DND-41 (cell line): ENCODE results near the gene PBX3.

Source experiments
- EZH2 ChIP-seq: IDR thresholded peaks from 3 replicates; pipeline ENCODE4 v1.6.1; 2012; ENCODE audit warnings: borderline replicate concordance, low read depth, mild to moderate bottlenecking, moderate library complexity, low read length, inconsistent platforms; ENCODE audit not compliant: severe bottlenecking
- TF ChIP-seq, protein P1 (sequence below): IDR thresholded peaks from 2 replicates; pipeline ENCODE4 v1.5.1; 2012; ENCODE audit warnings: borderline replicate concordance, low read length, moderate library complexity, mild to moderate bottlenecking; ENCODE audit not compliant: poor library complexity, severe bottlenecking; ENCODE audit errors: extremely low read depth

DNA sequence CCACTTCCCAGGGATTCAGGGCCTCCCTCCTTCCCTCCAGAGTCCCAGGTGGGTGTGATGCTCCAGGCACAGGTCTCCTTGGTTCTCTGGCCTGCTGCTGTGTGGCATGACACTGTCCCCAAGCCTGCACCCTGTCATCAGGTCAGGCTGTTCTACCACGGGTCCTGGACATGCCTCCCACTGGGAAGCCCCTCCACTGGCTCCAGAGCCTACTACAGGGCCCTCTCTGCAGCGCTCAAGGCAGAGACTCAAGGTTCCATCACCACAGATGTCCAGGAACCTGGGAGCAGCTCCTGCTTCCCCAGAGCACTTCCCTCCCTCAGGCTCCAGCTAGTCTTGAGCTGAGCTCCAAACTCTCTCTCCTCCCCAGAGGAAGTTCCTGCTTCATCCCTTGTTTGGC lies 237.3 kb downstream of the PBX3 start:
- TF ChIP-seq, protein P1, sequence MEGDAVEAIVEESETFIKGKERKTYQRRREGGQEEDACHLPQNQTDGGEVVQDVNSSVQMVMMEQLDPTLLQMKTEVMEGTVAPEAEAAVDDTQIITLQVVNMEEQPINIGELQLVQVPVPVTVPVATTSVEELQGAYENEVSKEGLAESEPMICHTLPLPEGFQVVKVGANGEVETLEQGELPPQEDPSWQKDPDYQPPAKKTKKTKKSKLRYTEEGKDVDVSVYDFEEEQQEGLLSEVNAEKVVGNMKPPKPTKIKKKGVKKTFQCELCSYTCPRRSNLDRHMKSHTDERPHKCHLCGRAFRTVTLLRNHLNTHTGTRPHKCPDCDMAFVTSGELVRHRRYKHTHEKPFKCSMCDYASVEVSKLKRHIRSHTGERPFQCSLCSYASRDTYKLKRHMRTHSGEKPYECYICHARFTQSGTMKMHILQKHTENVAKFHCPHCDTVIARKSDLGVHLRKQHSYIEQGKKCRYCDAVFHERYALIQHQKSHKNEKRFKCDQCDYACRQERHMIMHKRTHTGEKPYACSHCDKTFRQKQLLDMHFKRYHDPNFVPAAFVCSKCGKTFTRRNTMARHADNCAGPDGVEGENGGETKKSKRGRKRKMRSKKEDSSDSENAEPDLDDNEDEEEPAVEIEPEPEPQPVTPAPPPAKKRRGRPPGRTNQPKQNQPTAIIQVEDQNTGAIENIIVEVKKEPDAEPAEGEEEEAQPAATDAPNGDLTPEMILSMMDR: no peak
- no peak for TF ChIP-seq EZH2
